ENCODE results near the gene WASF3.

GRCh38 chr13:26709461-26709860, 152.0 kb downstream of the WASF3 start:
- TF ChIP-seq REST (IDR thresholded peaks at IDR 0.05; ENCODE audit: insufficient read depth in 1 of 2, low read depth in 2 of 2, low read length in 2 of 2) (no peak), SIN3A (IDR thresholded peaks at IDR 0.05; ENCODE audit: borderline replicate concordance, insufficient read depth, low read length) (no peak), POLR2AphosphoS5 (IDR thresholded peaks at IDR 0.05; ENCODE audit: low read depth, low read length) (no peak), TAF1 (IDR thresholded peaks at IDR 0.05; ENCODE audit: borderline replicate concordance, insufficient read depth, low read length) (no peak), FOXP2 (optimal IDR thresholded peaks at IDR 0.05; ENCODE audit: borderline replicate concordance, extremely low read depth, extremely low read length, insufficient read depth) (no peak)
